Loucy (cell line): Measurements from ENCODE around the gene MMP27.

Source experiments
- EZH2phosphoT487 ChIP-seq: fragments of 200-600 bp; IDR thresholded peaks from 2 replicates; pipeline ENCODE4 v1.6.1; 2018; ENCODE audit warnings: antibody characterized with exemption, mild to moderate bottlenecking, moderate library complexity, borderline replicate concordance
- TF ChIP-seq, protein P1 (sequence below): fragments of 200-600 bp; sonication (generic); conservative IDR thresholded peaks from 2 replicates; pipeline ENCODE4 v1.5.1; 2014; ENCODE audit warnings: mild to moderate bottlenecking, antibody characterized with exemption, low read length

DNA sequence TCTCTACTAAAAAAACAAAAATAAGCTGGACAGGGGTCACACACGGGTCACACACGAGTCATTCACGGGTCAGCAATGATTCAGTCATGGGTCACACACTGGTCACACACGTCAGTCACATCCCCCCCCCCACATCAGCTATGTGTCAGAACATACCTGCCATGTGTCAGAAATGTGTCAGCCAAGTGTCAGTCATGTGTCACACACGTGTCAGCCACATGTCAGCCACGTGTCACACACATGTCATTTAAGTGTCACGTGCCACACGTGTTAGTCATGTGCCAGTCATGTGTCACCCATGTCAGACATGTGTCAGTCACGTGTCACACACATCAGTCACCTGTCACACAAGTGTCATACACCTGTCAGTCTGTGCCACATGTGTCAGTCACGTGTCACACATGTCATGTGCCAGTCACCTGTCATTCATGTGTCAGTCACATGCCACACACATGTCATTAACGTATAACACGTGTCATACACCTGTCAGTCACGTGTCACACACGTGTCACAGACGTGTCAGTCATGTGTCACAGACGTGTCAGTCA lies 51.8 kb downstream of the MMP27 start:
- TF ChIP-seq, protein P1, sequence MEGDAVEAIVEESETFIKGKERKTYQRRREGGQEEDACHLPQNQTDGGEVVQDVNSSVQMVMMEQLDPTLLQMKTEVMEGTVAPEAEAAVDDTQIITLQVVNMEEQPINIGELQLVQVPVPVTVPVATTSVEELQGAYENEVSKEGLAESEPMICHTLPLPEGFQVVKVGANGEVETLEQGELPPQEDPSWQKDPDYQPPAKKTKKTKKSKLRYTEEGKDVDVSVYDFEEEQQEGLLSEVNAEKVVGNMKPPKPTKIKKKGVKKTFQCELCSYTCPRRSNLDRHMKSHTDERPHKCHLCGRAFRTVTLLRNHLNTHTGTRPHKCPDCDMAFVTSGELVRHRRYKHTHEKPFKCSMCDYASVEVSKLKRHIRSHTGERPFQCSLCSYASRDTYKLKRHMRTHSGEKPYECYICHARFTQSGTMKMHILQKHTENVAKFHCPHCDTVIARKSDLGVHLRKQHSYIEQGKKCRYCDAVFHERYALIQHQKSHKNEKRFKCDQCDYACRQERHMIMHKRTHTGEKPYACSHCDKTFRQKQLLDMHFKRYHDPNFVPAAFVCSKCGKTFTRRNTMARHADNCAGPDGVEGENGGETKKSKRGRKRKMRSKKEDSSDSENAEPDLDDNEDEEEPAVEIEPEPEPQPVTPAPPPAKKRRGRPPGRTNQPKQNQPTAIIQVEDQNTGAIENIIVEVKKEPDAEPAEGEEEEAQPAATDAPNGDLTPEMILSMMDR: no peak
- no peak for TF ChIP-seq EZH2phosphoT487
